Endothelial cell of umbilical vein (primary cell): ENCODE measurements around the gene SH3TC1. TPM values are rescaled to one million over a fixed set of nuclear protein-coding genes. Genes with fewer than 3 reads are reported as not detected.

ENCODE experiments used
- BruUV-seq: library from RNA; stranded (reverse); fragments of 400-500 nt; replicated peaks from 2 replicates; lab custom pipeline; 2021; lab: Mats Ljungman, UMichigan
- CTCF ChIA-PET: fragments of 300-600, 350-600 bp; sonication (Branson Sonifier 250); formaldehyde crosslinking; loops from one replicate; lab custom pipeline; 2021; ENCODE audit warnings: antibody characterized with exemption, inconsistent platforms; lab: Charles Lee
- POLR2A ChIA-PET: fragments of 300-600, 350-600 bp; sonication (Branson Sonifier 250); formaldehyde crosslinking; loops from one replicate; lab custom pipeline; 2021; ENCODE audit warnings: antibody characterized with exemption, inconsistent platforms; lab: Charles Lee
- DNase-seq: peaks from one replicate; pipeline ENCODE4 v3.0.0-alpha.2; 2011; ENCODE audit warnings: low read depth, low spot score
- FAIRE-seq: peaks from 2 replicates; lab custom pipeline; 2011; peaks lifted over from hg19 to GRCh38; lab: Jason Lieb, UNC
- H2AFZ ChIP-seq: 2 replicates; pipeline ENCODE4 v1.6.0; 2012; ENCODE audit warnings: low read depth, low read length, control low read depth, inconsistent platforms
- H3K27ac ChIP-seq: 2 replicates; pipeline ENCODE4 v1.5.1; 2011; ENCODE audit warnings: low read depth, mild to moderate bottlenecking, control low read depth, low read length, moderate library complexity; ENCODE audit not compliant: insufficient read depth
- H3K27me3 ChIP-seq, 2 experiments: 2 replicates each; pipeline versions ENCODE4 v1.6.0 to v1.6.1; 2011; ENCODE audit warnings: low read length in 2 of 2, mixed read lengths in 1 of 2; ENCODE audit not compliant: control insufficient read depth in 2 of 2, insufficient read depth in 2 of 2
- H3K36me3 ChIP-seq, 2 experiments: 2 replicates in 1 of 2; 3 replicates in 1 of 2; pipeline ENCODE4 v1.5.1; 2011; ENCODE audit warnings: low read length in 2 of 2, mild to moderate bottlenecking in 1 of 2, moderate library complexity in 1 of 2; ENCODE audit not compliant: control insufficient read depth in 2 of 2, insufficient read depth in 2 of 2; ENCODE audit errors: extremely low read depth in 1 of 2
- H3K4me1 ChIP-seq: 3 replicates; pipeline ENCODE4 v1.5.1; 2011; ENCODE audit warnings: mild to moderate bottlenecking, low read length; ENCODE audit not compliant: control insufficient read depth, insufficient read depth; ENCODE audit errors: extremely low read depth
- H3K4me2 ChIP-seq: 2 replicates; pipeline ENCODE4 v1.6.1; 2011; ENCODE audit warnings: low read length, control low read depth, mixed read lengths; ENCODE audit not compliant: insufficient read depth
- H3K4me3 ChIP-seq, 3 experiments: fragments of 200-600 bp in 1 of 3; sonication (generic), shearing (Covaris generic) in 1 of 3; replicated peaks in 1 of 3; 2 replicates each; pipeline ENCODE4 v1.5.1; 2011 to 2016; ENCODE audit warnings: control low read depth in 3 of 3, low read length in 3 of 3, mild to moderate bottlenecking in 2 of 3, inconsistent platforms in 1 of 3, low read depth in 1 of 3, moderate library complexity in 1 of 3; ENCODE audit not compliant: insufficient read depth in 1 of 3
- H3K79me2 ChIP-seq: 2 replicates; pipeline ENCODE4 v1.6.0; 2012; ENCODE audit warnings: low read length, inconsistent platforms; ENCODE audit not compliant: control insufficient read depth, insufficient read depth
- H3K9ac ChIP-seq: replicated peaks from 2 replicates; pipeline ENCODE3; 2011; ENCODE audit warnings: low read length, control low read depth; ENCODE audit not compliant: insufficient read depth; ENCODE audit errors: extremely low read depth
- H3K9me1 ChIP-seq: replicated peaks from 3 replicates; pipeline ENCODE4 v1.6.0; 2011; ENCODE audit warnings: mild to moderate bottlenecking, low read length; ENCODE audit not compliant: control insufficient read depth, insufficient read depth; ENCODE audit errors: extremely low read depth
- H3K9me3 ChIP-seq: replicated peaks from 2 replicates; pipeline ENCODE4 v1.5.1; 2012; ENCODE audit warnings: low read length, inconsistent platforms; ENCODE audit not compliant: control insufficient read depth, insufficient read depth
- H4K20me1 ChIP-seq: replicated peaks from 2 replicates; pipeline ENCODE3; 2011; ENCODE audit warnings: mild to moderate bottlenecking, low read length; ENCODE audit not compliant: control insufficient read depth, insufficient read depth; ENCODE audit errors: extremely low read depth
- GATA2 ChIP-seq: IDR thresholded peaks from 2 replicates; pipeline ENCODE4 v1.7.0; 2011; ENCODE audit warnings: low read depth, mild to moderate bottlenecking, moderate library complexity, mixed read lengths, low read length; ENCODE audit not compliant: insufficient read length, insufficient read depth
- POLR2A ChIP-seq: IDR thresholded peaks from 2 replicates; pipeline ENCODE4 v1.6.1; 2012; ENCODE audit warnings: low read depth, mild to moderate bottlenecking, control low read depth, low read length
- POLR2AphosphoS5 ChIP-seq: IDR thresholded peaks from 2 replicates; pipeline ENCODE4 v1.6.1; 2012; ENCODE audit warnings: low read depth, mild to moderate bottlenecking, control low read depth, low read length, moderate library complexity; ENCODE audit not compliant: insufficient read depth
- dilution Hi-C: fragments of 300-500 bp; cut with MboI; formaldehyde crosslinking; loops from one replicate; pipeline ENCODE4 v1.15.0; 2019; ENCODE audit warnings: low sequenced_read_pairs; ENCODE audit not compliant: extremely low pct_ligation_motif_present
- intact Hi-C: fragments of 100-400 bp; cut with micrococcal nuclease; formaldehyde crosslinking; loops from one replicate; pipeline ENCODE4 v1.10.0; 2022
- polyA plus RNA-seq, 4 experiments: library from polyadenylated mRNA; depleted of rRNA in 3 of 4; stranded (reverse) in 3 of 4; unstranded in 1 of 4; fragments of >200 nt; gene quantifications; 2 replicates each; pipeline versions ENCODE4 v1.2.1 to v1.2.3, GENCODE V29; 2011 to 2012; ENCODE audit warnings: missing spikeins in 1 of 4
- total RNA-seq: library from RNA; stranded (reverse); gene quantifications from 2 replicates; pipeline ENCODE4 v1.2.3, GENCODE V29; 2021
- TF ChIP-seq, protein P1 (sequence below), 2 donors: IDR thresholded peaks; 1 replicate in 1 of 2; 2 replicates in 1 of 2; pipeline ENCODE4 v1.5.1; 2011; ENCODE audit warnings: low read length in 2 of 2, mild to moderate bottlenecking in 2 of 2, moderate library complexity in 2 of 2, control low read depth in 1 of 2, inconsistent platforms in 1 of 2, low read depth in 1 of 2; ENCODE audit not compliant: insufficient read depth in 1 of 2; ENCODE audit errors: extremely low read depth in 1 of 2

Gene SH3TC1
- total and polyA plus RNA-seq, 2 donors (not counting 3 experiments of a cell fraction or from before 2014, with no cell fraction given), result 96.5 to 192 TPM

DNA sequence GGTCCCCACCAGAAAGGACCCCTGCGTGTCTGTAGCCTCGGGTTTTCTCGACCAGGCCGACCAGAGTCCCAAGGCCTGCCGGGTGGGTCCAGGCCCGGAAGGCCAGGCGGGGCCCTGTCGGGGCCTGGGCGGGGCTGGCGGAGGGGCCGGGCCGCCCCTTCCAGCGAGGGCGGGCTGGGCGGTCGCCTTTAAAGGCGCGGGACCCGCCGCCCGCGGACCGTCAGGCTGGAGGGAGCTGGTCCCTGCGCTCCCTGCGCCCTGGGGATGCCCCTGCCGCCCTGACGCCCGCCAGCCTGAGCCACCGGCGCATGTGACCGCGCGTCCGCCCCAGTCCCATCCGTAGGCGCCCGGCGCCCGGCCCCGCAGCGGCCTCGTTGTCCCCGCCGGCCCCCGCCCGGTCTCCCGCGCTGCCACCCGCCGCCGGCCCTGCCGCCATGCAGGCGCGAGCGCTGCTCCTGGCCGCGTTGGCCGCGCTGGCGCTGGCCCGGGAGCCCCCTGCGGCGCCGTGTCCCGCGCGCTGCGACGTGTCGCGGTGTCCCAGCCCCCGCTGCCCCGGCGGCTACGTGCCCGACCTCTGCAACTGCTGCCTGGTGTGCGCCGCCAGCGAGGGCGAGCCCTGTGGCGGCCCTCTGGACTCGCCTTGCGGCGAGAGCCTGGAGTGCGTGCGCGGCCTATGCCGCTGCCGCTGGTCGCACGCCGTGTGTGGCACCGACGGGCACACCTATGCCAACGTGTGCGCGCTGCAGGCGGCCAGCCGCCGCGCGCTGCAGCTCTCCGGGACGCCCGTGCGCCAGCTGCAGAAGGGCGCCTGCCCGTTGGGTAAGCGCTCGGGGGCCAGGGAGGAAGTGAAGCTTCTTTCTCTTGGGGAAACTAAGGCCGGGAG, 70.7 kb downstream of the SH3TC1 start, which contains the start of gene HTRA3:
Gene HTRA3 (plus strand): TSS at position 220 of the 883 bp plus-strand sequence. CDS start 215 bp downstream, at position 435.
- Histone ChIP-seq H3K4me1 (peaks cover 16% of the 10 kb centered on the region), H2AFZ (peak within 1 kb of the TSS; percentile 71), H3K9ac (peak within 1 kb of the TSS; percentile 21), H3K9me3 (no peaks in the 10 kb centered on the region), H3K79me2 (no peaks in the 10 kb centered on the region), H3K27ac (no peak within 1 kb of the TSS), H3K27me3 (no peaks in the 10 kb centered on the region), H3K36me3 (no peaks in the 10 kb centered on the region), H3K4me3 (peak within 1 kb of the TSS in 2 of 3 experiments; percentile 24 to 32), H3K9me1 (no peaks in the 10 kb centered on the region), H3K4me2 (peak within 1 kb of the TSS; percentile 57), H4K20me1 (no peaks in the 10 kb centered on the region)
- BruUV-seq, result no TSS peak
- dilution Hi-C loops (no loop called here), intact Hi-C loops (loop anchor here (10.0 kb wide), 1 partner anchor 325 kb away; the partner anchor contains the start of gene CPZ)
- ChIA-PET POLR2A (interaction anchor here (0.6 to 1.0 kb wide), 4 partner anchors 8 to 133 kb away, joined by 3 to 9 read pairs (median 4); no protein-coding TSS in a partner anchor), CTCF (interaction anchor here (1.0 to 6.4 kb wide), 6 partner anchors 9 to 141 kb away, joined by 3 to 242 read pairs (median 5); no protein-coding TSS in a partner anchor)
- TF ChIP-seq, protein P1, sequence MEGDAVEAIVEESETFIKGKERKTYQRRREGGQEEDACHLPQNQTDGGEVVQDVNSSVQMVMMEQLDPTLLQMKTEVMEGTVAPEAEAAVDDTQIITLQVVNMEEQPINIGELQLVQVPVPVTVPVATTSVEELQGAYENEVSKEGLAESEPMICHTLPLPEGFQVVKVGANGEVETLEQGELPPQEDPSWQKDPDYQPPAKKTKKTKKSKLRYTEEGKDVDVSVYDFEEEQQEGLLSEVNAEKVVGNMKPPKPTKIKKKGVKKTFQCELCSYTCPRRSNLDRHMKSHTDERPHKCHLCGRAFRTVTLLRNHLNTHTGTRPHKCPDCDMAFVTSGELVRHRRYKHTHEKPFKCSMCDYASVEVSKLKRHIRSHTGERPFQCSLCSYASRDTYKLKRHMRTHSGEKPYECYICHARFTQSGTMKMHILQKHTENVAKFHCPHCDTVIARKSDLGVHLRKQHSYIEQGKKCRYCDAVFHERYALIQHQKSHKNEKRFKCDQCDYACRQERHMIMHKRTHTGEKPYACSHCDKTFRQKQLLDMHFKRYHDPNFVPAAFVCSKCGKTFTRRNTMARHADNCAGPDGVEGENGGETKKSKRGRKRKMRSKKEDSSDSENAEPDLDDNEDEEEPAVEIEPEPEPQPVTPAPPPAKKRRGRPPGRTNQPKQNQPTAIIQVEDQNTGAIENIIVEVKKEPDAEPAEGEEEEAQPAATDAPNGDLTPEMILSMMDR (IDR thresholded peaks at IDR 0.05; ENCODE audit: extremely low read depth in 1 of 2, insufficient read depth in 1 of 2, low read depth in 1 of 2, low read length in 2 of 2), result no peak
- TF ChIP-seq POLR2A (peak; percentile 75), POLR2AphosphoS5 (peak; percentile 68), GATA2 (no peak)
- peak; percentile 75 for FAIRE-seq
- DNase-seq, result peak; percentile 51
